K562 (cell line): ENCODE measurements around the gene TRIM27. TPM values are rescaled to one million over a fixed set of nuclear protein-coding genes. Genes with fewer than 3 reads are reported as not detected.

Source experiments
- FOS ChIP-seq: IDR thresholded peaks from 3 replicates; pipeline ENCODE4 v1.6.1; 2011; ENCODE audit not compliant: insufficient read length; ENCODE audit errors: extremely low read depth
- HDAC8 ChIP-seq: fragments of 450-650 bp; IDR thresholded peaks from 2 replicates; pipeline ENCODE4 v1.6.1; 2016; ENCODE audit warnings: mild to moderate bottlenecking, missing genetic modification characterization, moderate library complexity, missing compliant biosample characterization
- HMG20A ChIP-seq: fragments of 450-650 bp; formaldehyde crosslinking; conservative IDR thresholded peaks from 2 replicates; pipeline ENCODE4 v1.4.0; 2020; ENCODE audit warnings: mild to moderate bottlenecking, mixed read lengths
- KHSRP ChIP-seq: fragments of 450-650 bp; IDR thresholded peaks from 2 replicates; pipeline ENCODE4 v1.6.1; 2017
- LEF1 ChIP-seq: fragments of 450-650 bp; IDR thresholded peaks from 2 replicates; pipeline ENCODE4 v1.6.1; 2016; ENCODE audit warnings: mild to moderate bottlenecking
- MCM3 ChIP-seq: fragments of 450-650 bp; IDR thresholded peaks from 2 replicates; pipeline ENCODE4 v1.6.1; 2016
- PCBP2 ChIP-seq: fragments of 200-400 bp; formaldehyde crosslinking; IDR thresholded peaks from 2 replicates; pipeline ENCODE4 v1.6.1; 2018; ENCODE audit warnings: low read length, low read depth, mild to moderate bottlenecking, moderate library complexity; ENCODE audit not compliant: poor library complexity, severe bottlenecking
- SAP30 ChIP-seq: fragments of 200-600 bp; sonication (generic); IDR thresholded peaks from 2 replicates; pipeline ENCODE4 v1.6.1; 2012; ENCODE audit warnings: borderline replicate concordance, low read depth, mild to moderate bottlenecking, moderate library complexity, low read length, control low read depth, inconsistent platforms; ENCODE audit not compliant: insufficient read depth, poor library complexity, severe bottlenecking
- TEAD4 ChIP-seq, 2 experiments: sonication (generic) in 1 of 2; formaldehyde crosslinking in 1 of 2; IDR thresholded peaks; 2 replicates each; pipeline versions ENCODE4 v1.6.1 to v1.8.0; 2012 to 2022; ENCODE audit warnings: borderline replicate concordance in 1 of 2, inconsistent platforms in 1 of 2, low read length in 1 of 2, mild to moderate bottlenecking in 1 of 2, missing genetic modification reagents in 1 of 2
- TOE1 ChIP-seq, 2 experiments: fragments of 450-650 bp in 1 of 2; sonication (generic) in 1 of 2; formaldehyde crosslinking in 1 of 2; IDR thresholded peaks; 2 replicates each; pipeline versions ENCODE4 v1.7.1 to v1.8.0; 2016 to 2022; ENCODE audit warnings: borderline replicate concordance in 2 of 2, mild to moderate bottlenecking in 2 of 2, antibody characterized with exemption in 1 of 2, inconsistent platforms in 1 of 2, low read depth in 1 of 2, missing genetic modification reagents in 1 of 2, moderate library complexity in 1 of 2
- ZBTB8A ChIP-seq: fragments of 450-650 bp; IDR thresholded peaks from 2 replicates; pipeline ENCODE4 v1.6.1; 2018; ENCODE audit warnings: mild to moderate bottlenecking, moderate library complexity; ENCODE audit not compliant: partially characterized antibody
- ZC3H11A ChIP-seq: IDR thresholded peaks from 2 replicates; pipeline ENCODE4 v1.6.1; 2012; ENCODE audit warnings: low read depth, low read length, improper control_type of control experiment
- ZNF232 ChIP-seq: sonication (generic); formaldehyde crosslinking; IDR thresholded peaks from 2 replicates; pipeline ENCODE4 v1.8.0; 2022; ENCODE audit warnings: mild to moderate bottlenecking, missing genetic modification reagents
- ZNF551 ChIP-seq: fragments of 250-450 bp; sonication (Bioruptor Pico); IDR thresholded peaks from 2 replicates; pipeline ENCODE4 v1.5.0; 2021; ENCODE audit warnings: mild to moderate bottlenecking, moderate library complexity
- polyA plus RNA-seq, 8 experiments: library from polyadenylated mRNA; depleted of rRNA in 4 of 8; stranded (reverse) in 5 of 8; unstranded in 3 of 8; fragments of >200 nt; fragmentation: Nextera tagmentation in 2 of 8; fragmentation: Illumina TruSeq in 1 of 8; extraction: Ambion mirVana in 2 of 8; extraction: Trizol in 1 of 8; gene quantifications; 2 replicates each; pipeline versions ENCODE4 v1.2.1 to v1.2.3, GENCODE V29; 2011 to 2014; ENCODE audit warnings: inconsistent platforms in 1 of 8, missing spikeins in 1 of 8
- total RNA-seq, 7 experiments: library from RNA; depleted of rRNA in 6 of 7; stranded (reverse); fragments of >200 nt in 6 of 7; fragmentation: Illumina TruSeq in 2 of 7; extraction: Trizol in 2 of 7; gene quantifications; 2 replicates each; pipeline versions ENCODE4 v1.2.1 to v1.2.3, GENCODE V29; 2011 to 2021; ENCODE audit warnings: low replicate concordance in 1 of 7
- TF ChIP-seq, protein P1 (sequence below): sonication (generic); formaldehyde crosslinking; IDR thresholded peaks from 2 replicates; pipeline ENCODE4 v1.4.0; 2020; ENCODE audit warnings: mild to moderate bottlenecking, missing genetic modification reagents
- TF ChIP-seq, protein P2 (sequence below): IDR thresholded peaks from 2 replicates; pipeline ENCODE4 v1.6.1; 2012; ENCODE audit warnings: low read depth, low read length, improper control_type of control experiment, borderline replicate concordance
- TF ChIP-seq, protein P3 (sequence below): fragments of 450-650 bp; formaldehyde crosslinking; IDR thresholded peaks from 2 replicates; pipeline ENCODE4 v1.4.0; 2020; ENCODE audit warnings: mild to moderate bottlenecking, moderate library complexity
- TF ChIP-seq, protein P4 (sequence below), 2 experiments: IDR thresholded peaks in 1 of 2; conservative IDR thresholded peaks in 1 of 2; 2 replicates each; pipeline ENCODE4 v1.6.1; 2016; ENCODE audit warnings: low read depth in 2 of 2, mild to moderate bottlenecking in 1 of 2, missing compliant biosample characterization in 1 of 2, missing genetic modification characterization in 1 of 2, moderate library complexity in 1 of 2

Gene TRIM27
- total and polyA plus RNA-seq, 9 of the 15 experiments (the other 6 are each of a cell fraction or from before 2014, with no cell fraction given): 37.7 to 235 (median 122) TPM

DNA sequence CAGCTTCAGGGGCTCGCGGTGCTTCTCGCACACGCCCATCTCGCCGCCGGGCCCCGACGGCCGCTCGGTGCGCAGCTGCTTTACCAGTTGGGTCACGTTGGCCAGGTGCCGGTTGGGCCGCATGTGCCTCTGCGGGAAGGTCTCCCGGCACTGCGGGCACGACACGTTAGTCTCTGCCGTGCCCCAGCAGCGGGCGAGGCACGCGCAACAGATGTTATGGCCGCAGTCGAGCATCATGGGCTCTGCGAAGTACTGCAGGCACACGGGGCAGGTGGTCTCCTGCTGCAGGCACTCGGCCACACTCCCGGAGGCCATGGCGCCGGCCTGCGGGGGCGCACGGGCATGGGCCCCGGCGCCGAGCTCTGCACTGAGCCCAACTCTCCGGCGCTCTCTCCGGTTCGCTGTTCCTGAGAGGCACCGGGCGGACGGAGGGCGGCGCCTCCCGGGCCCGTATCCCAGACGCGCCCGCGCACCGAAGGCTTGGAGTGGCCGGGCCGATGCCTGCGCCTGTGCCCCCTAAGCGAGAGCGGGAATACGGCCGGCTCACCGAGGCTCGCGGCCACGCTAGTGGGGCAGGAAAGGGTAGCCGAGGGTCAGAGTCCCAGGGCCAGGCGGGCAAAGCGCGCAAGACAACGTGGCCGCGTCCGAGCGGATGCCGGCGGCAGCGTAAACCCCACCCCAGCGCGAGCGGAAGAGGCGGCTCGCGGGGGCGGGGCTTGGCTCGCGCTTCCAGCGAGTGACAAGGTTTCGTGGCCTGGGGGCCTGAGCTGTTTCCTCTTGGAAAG lies at the start of gene TRIM27 (continued):
- TF ChIP-seq, protein P1, sequence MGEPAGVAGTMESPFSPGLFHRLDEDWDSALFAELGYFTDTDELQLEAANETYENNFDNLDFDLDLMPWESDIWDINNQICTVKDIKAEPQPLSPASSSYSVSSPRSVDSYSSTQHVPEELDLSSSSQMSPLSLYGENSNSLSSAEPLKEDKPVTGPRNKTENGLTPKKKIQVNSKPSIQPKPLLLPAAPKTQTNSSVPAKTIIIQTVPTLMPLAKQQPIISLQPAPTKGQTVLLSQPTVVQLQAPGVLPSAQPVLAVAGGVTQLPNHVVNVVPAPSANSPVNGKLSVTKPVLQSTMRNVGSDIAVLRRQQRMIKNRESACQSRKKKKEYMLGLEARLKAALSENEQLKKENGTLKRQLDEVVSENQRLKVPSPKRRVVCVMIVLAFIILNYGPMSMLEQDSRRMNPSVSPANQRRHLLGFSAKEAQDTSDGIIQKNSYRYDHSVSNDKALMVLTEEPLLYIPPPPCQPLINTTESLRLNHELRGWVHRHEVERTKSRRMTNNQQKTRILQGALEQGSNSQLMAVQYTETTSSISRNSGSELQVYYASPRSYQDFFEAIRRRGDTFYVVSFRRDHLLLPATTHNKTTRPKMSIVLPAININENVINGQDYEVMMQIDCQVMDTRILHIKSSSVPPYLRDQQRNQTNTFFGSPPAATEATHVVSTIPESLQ: no peak; the same call in 1 of the 2 replicates
- TF ChIP-seq MCM3: no peak
- TF ChIP-seq HMG20A (CRISPR knock-in tag): no peak
- TF ChIP-seq ZC3H11A: no peak
- TF ChIP-seq ZNF551 (CRISPR knock-in tag): no peak
- no peak for TF ChIP-seq ZBTB8A
- peak; percentile 70 for TF ChIP-seq ZNF232 (CRISPR knock-in tag)
- TF ChIP-seq SAP30: peak; percentile 68
- TF ChIP-seq FOS: no peak
- no peak; the same call in 1 of the 2 replicates for TF ChIP-seq TOE1 (IDR thresholded peaks at IDR 0.05; ENCODE audit: borderline replicate concordance)
- TF ChIP-seq TOE1 (CRISPR knock-in tag; IDR thresholded peaks at IDR 0.05; ENCODE audit: borderline replicate concordance, low read depth): peak; percentile 94
- TF ChIP-seq PCBP2: peak; percentile 59
- TF ChIP-seq, protein P2, sequence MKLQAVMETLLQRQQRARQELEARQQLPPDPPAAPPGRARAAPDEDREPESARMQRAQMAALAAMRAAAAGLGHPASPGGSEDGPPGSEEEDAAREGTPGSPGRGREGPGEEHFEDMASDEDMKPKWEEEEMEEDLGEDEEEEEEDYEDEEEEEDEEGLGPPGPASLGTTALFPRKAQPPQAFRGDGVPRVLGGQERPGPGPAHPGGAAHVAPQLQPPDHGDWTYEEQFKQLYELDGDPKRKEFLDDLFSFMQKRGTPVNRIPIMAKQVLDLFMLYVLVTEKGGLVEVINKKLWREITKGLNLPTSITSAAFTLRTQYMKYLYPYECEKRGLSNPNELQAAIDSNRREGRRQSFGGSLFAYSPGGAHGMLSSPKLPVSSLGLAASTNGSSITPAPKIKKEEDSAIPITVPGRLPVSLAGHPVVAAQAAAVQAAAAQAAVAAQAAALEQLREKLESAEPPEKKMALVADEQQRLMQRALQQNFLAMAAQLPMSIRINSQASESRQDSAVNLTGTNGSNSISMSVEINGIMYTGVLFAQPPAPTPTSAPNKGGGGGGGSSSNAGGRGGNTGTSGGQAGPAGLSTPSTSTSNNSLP: no peak
- TF ChIP-seq, protein P3, sequence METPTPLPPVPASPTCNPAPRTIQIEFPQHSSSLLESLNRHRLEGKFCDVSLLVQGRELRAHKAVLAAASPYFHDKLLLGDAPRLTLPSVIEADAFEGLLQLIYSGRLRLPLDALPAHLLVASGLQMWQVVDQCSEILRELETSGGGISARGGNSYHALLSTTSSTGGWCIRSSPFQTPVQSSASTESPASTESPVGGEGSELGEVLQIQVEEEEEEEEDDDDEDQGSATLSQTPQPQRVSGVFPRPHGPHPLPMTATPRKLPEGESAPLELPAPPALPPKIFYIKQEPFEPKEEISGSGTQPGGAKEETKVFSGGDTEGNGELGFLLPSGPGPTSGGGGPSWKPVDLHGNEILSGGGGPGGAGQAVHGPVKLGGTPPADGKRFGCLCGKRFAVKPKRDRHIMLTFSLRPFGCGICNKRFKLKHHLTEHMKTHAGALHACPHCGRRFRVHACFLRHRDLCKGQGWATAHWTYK (CRISPR knock-in tag): no peak; the same call in 1 of the 2 replicates
- no peak for TF ChIP-seq LEF1
- 0 out of 2 replicates have a peak, but pooled peaks have one; percentile 23 for TF ChIP-seq TEAD4 (IDR thresholded peaks at IDR 0.05; ENCODE audit: low read length)
- TF ChIP-seq TEAD4 (CRISPR knock-in tag; IDR thresholded peaks at IDR 0.05; ENCODE audit: borderline replicate concordance): no peak
- no peak for TF ChIP-seq HDAC8
- TF ChIP-seq, protein P4, sequence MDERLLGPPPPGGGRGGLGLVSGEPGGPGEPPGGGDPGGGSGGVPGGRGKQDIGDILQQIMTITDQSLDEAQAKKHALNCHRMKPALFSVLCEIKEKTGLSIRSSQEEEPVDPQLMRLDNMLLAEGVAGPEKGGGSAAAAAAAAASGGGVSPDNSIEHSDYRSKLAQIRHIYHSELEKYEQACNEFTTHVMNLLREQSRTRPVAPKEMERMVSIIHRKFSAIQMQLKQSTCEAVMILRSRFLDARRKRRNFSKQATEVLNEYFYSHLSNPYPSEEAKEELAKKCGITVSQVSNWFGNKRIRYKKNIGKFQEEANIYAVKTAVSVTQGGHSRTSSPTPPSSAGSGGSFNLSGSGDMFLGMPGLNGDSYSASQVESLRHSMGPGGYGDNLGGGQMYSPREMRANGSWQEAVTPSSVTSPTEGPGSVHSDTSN (CRISPR knock-in tag; IDR thresholded peaks at IDR 0.05; ENCODE audit: low read depth): no peak
- TF ChIP-seq, protein P4 (tag; conservative IDR thresholded peaks at IDR 0.05; ENCODE audit: low read depth): no peak
- no peak for TF ChIP-seq KHSRP
